Thyroid gland (tissue), 4 donors: ENCODE results near the gene RNASE4. TPM values are rescaled to one million over a fixed set of nuclear protein-coding genes. Genes with fewer than 3 reads are reported as not detected.
A peak's percentile ranks its signal among the peaks of the same experiment; 100 is the strongest.

Source experiments
- DNase-seq, 2 donors: peaks; one replicate each; pipeline ENCODE4 v3.0.0-alpha.2; 2019
- H3K27ac ChIP-seq, 3 donors: fragments of 200-600 bp; sonication (generic); 1 replicate in 2 of 3; 2 replicates in 1 of 3; pipeline ENCODE4 v1.5.1; 2016 to 2019; ENCODE audit warnings: mild to moderate bottlenecking in 1 of 3, moderate library complexity in 1 of 3
- H3K27me3 ChIP-seq: fragments of 200-600 bp; sonication (generic); one replicate; pipeline ENCODE4 v1.5.1; 2019
- H3K36me3 ChIP-seq, 2 donors: fragments of 200-600 bp; sonication (generic); one replicate each; pipeline ENCODE4 v1.5.1; 2016 to 2019
- H3K4me1 ChIP-seq, 2 donors: fragments of 200-600 bp; sonication (generic); one replicate each; pipeline ENCODE4 v1.5.1; 2017 to 2019
- H3K4me3 ChIP-seq, 3 donors: fragments of 200-600 bp; sonication (generic); replicated peaks in 1 of 3; 1 replicate in 2 of 3; 2 replicates in 1 of 3; pipeline ENCODE4 v1.5.1; 2016; ENCODE audit warnings: mild to moderate bottlenecking in 1 of 3
- H3K9me3 ChIP-seq: fragments of 200-600 bp; sonication (generic); one replicate; pipeline ENCODE4 v1.5.1; 2017
- POLR2A ChIP-seq, 2 donors: fragments of 450-650 bp; IDR thresholded peaks; one replicate each; pipeline ENCODE4 v1.6.1; 2017; ENCODE audit warnings: antibody characterized with exemption in 2 of 2, mild to moderate bottlenecking in 2 of 2, moderate library complexity in 1 of 2
- WGBS, 2 donors: methylation state at CpG; one replicate each; pipeline ENCODE4 v1.1.5; 2017; 5-methylcytosine and 5-hydroxymethylcytosine counted together
- intact Hi-C: fragments of 100-400 bp; cut with DNase I; formaldehyde crosslinking; loops from one replicate; pipeline ENCODE4 v1.15.1; 2023
- total RNA-seq, 4 donors: library from RNA; depleted of rRNA; stranded (reverse); fragments of >200 nt; gene quantifications; one replicate each; pipeline ENCODE4 v1.2.3, GENCODE V29; 2016
- TF ChIP-seq, protein P1 (sequence below), 6 experiments: fragments of 200-600 bp in 3 of 6; fragments of 450-650 bp in 3 of 6; sonication (generic) in 3 of 6; IDR thresholded peaks; one replicate each; pipeline ENCODE4 v1.5.1; 2016 to 2019; ENCODE audit warnings: antibody characterized with exemption in 6 of 6, mild to moderate bottlenecking in 2 of 6, inconsistent platforms in 1 of 6, moderate library complexity in 1 of 6

The RNASE4 gene
- total RNA-seq, 4 donors from 2014 or later = 15.5 to 58.9 (median 45.8) TPM

DNA sequence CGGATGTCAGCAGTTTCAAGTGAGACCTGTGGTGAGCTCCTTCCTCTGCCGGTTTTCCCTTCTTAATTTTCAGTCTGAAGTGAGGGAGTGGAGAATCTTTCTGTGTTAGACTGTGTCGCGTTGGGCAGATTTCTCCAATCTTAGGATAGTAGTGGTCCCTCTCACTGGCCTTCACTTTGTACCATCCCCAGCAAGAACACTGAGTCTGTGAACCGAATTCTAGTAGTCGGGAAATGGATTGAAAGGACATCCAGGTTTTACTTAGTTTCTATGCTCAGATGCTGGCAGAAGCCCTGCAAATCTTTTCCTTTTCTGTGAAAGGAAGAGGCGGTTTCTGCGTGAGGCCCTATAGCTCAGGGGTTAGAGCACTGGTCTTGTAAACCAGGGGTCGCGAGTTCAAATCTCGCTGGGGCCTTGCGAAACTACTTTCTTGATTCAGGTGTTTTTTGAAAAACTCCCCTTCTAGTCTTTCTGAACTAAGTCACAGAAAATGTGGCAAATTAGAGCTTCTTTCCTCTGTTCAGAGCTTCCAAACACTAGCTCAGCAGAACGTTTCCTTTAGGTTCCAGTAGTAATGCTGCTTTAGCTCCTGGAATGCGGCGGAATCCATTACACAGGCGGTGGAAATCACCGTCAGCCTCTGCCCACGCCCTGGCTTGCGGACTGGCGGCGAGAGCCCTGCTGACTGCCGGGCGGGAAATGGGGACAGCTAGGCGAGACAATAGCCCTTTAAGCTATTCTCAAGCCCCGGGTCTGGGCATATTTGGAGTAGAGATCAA lies 2.8 kb upstream of the RNASE4 start:
- Histone ChIP-seq H3K9me3 (no peaks in the 10 kb centered on the region), H3K4me3 (peak overlapping the region; percentile 2 to 56 (median 26)), H3K27me3 (no peaks in the 10 kb centered on the region), H3K27ac (peak overlapping the region; percentile 98 to 100 (median 100)), H3K36me3 (no peaks in the 10 kb centered on the region), H3K4me1 (peaks cover 7 to 10% of the 10 kb centered on the region in 2 donors)
- intact Hi-C loops = loop anchor here (5.0 to 10.0 kb wide), 3 partner anchors 69 to 349 kb away; partner anchors contain the start of genes APEX1, CCNB1IP1 and OSGEP
- TF ChIP-seq, protein P1, sequence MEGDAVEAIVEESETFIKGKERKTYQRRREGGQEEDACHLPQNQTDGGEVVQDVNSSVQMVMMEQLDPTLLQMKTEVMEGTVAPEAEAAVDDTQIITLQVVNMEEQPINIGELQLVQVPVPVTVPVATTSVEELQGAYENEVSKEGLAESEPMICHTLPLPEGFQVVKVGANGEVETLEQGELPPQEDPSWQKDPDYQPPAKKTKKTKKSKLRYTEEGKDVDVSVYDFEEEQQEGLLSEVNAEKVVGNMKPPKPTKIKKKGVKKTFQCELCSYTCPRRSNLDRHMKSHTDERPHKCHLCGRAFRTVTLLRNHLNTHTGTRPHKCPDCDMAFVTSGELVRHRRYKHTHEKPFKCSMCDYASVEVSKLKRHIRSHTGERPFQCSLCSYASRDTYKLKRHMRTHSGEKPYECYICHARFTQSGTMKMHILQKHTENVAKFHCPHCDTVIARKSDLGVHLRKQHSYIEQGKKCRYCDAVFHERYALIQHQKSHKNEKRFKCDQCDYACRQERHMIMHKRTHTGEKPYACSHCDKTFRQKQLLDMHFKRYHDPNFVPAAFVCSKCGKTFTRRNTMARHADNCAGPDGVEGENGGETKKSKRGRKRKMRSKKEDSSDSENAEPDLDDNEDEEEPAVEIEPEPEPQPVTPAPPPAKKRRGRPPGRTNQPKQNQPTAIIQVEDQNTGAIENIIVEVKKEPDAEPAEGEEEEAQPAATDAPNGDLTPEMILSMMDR (IDR thresholded peaks at IDR 0.05) = peak in 1 of 6 experiments; percentile 9
- no peak for TF ChIP-seq POLR2A (IDR thresholded peaks at IDR 0.05)
- peak; percentile 81 to 82 for DNase-seq
- 1% methylated on average over 25 of the region's 25 CpGs for WGBS, 2 donors

DNA sequence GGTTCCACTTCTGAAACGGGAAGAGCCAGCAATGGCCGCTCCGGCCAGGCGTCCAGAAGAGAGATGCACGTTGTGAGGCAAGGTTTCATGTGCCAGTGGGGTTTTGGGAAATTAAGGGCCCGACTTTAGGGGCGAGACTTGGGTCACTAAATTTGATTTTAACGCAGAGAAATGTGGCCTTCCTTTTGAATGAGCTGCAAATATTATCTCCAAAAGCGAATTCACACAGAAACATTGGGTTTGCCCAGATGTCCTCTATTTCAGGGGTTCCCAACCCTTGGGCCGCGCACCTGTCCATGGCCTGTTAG lies 2.3 kb upstream of the RNASE4 start:
- Histone ChIP-seq H3K27ac (peak overlapping the region; percentile 98 to 100 (median 100)), H3K27me3 (no peaks in the 10 kb centered on the region), H3K4me1 (peaks cover 7 to 10% of the 10 kb centered on the region in 2 donors), H3K9me3 (no peaks in the 10 kb centered on the region), H3K36me3 (no peaks in the 10 kb centered on the region), H3K4me3 (peak overlapping the region; percentile 2 to 57 (median 56))
- intact Hi-C loops = loop anchor here (5.0 to 10.0 kb wide), 3 partner anchors 70 to 350 kb away; partner anchors contain the start of genes APEX1, CCNB1IP1 and OSGEP
- DNase-seq = no peak
- 1% methylated on average over 11 of the region's 11 CpGs for WGBS, 2 donors
- TF ChIP-seq POLR2A (IDR thresholded peaks at IDR 0.05) = no peak
- TF ChIP-seq, protein P1 (IDR thresholded peaks at IDR 0.05) = no peak

DNA sequence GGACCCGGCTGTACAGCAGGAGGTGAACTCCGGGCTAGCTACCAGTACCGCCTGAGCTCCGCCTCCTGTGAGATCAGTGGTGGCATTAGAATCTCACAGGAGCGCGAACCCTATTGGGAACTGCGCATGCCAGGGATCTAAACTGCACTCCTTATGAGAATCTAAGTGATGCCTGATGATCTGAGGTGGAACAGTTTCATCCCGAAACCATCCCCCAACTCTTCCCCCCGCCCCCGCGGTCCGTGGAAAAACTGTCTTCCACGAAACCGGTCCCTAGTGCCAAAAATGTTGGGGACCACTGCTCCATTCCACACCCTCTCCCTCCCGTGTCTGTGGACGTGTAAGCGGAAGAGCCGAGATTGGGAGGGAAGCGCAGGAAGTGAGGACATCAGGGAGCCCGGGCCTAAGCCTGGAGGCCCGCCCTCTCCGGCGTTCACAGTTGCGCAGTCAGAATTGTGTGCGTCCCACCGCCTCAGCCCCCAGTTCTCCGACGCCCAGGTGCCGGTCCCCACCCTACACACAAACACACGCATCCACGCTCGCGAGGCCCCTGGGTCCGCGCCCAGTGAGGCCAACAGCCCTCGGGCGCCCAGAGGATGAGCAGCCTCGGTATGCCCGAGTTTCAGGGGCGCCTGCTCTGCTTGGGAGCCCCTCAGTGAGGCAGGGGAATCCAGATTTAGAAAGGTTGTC lies 1.8 kb upstream of the RNASE4 start:
- peak overlapping the region; percentile 98 to 100 (median 100) for H3K27ac ChIP-seq
- no peaks in the 10 kb centered on the region for H3K27me3 ChIP-seq
- TF ChIP-seq, protein P1 (IDR thresholded peaks at IDR 0.05) = peak in 1 of 6 experiments; percentile 23
- peak; percentile 76 to 97 for TF ChIP-seq POLR2A (IDR thresholded peaks at IDR 0.05)
- DNase-seq = peak; percentile 93 to 94
- H3K4me1 ChIP-seq = peaks cover 7 to 10% of the 10 kb centered on the region in 2 donors
- peak overlapping the region; percentile 34 to 57 (median 56) for H3K4me3 ChIP-seq
- intact Hi-C loops = loop anchor here (5.0 to 10.0 kb wide), 3 partner anchors 70 to 350 kb away; partner anchors contain the start of genes APEX1, CCNB1IP1 and OSGEP
- H3K36me3 ChIP-seq = no peaks in the 10 kb centered on the region
- 0 to 2% methylated on average over 15 to 40 of the region's 40 CpGs for WGBS, 2 donors
- H3K9me3 ChIP-seq = no peaks in the 10 kb centered on the region

DNA sequence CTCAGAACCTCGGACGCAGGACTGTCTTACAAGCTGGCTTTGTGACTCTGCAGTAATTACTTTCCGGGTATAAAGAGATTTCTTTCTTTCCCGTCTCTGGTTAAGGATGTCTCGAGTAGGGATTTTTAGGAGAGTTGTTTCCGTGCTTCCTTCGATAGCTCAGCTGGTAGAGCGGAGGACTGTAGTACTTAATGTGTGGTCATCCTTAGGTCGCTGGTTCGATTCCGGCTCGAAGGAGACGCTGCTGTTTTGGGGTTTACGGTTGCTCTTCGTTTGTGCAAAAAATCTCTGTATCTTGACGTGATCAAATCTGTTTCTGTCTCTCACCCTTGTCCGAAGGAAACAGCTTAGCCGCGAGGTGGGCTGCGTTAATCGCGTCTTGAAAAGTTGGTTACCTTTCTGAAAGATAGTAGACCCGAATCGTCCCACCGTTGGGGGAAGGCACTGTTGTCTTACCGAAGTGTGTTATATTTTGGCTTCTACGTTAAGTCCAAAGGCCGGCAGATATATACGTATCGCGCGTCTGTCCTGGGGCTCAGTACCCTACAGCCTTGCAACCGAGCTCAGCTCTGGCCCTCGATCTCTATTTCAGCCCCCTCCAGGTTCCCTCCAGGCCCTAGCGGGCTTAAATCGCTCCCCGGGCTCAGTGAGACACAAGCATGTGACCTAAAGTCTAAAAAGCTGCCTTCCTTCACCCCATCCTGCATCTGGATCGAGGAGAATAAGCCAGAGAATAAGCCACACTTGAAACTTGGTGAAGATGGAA lies 1.1 kb upstream of the RNASE4 start:
- H3K27me3 ChIP-seq = no peaks in the 10 kb centered on the region
- 1% methylated on average over 34 to 38 of the region's 38 CpGs for WGBS, 2 donors
- intact Hi-C loops = loop anchor here (5.0 to 10.0 kb wide), 3 partner anchors 71 to 351 kb away; partner anchors contain the start of genes APEX1, CCNB1IP1 and OSGEP
- peak; percentile 73 to 74 for DNase-seq
- H3K27ac ChIP-seq = peak overlapping the region; percentile 98 to 100 (median 100)
- no peaks in the 10 kb centered on the region for H3K9me3 ChIP-seq
- H3K4me1 ChIP-seq = peaks cover 7 to 10% of the 10 kb centered on the region in 2 donors
- no peak for TF ChIP-seq POLR2A (IDR thresholded peaks at IDR 0.05)
- TF ChIP-seq, protein P1 (IDR thresholded peaks at IDR 0.05) = peak in 2 of 6 experiments; percentile 8 to 10
- H3K36me3 ChIP-seq = no peaks in the 10 kb centered on the region
- peak overlapping the region; percentile 34 to 57 (median 56) for H3K4me3 ChIP-seq
